K562 (cell line): Measurements from ENCODE around the gene LDB2. TPM values are rescaled to one million over a fixed set of nuclear protein-coding genes. Genes with fewer than 3 reads are reported as not detected.

Experiments used
- ATAC-seq: fragments of 200-7000 bp; cut with Tn5 transposase; 3 replicates; pipeline ENCODE4 v1.9.1; 2020; ENCODE audit warnings: moderate library complexity
- BruUV-seq: library from RNA; stranded (reverse); fragments of 400-500 nt; replicated peaks from 2 replicates; lab custom pipeline; 2021; lab: Mats Ljungman, UMichigan
- CTCF ChIA-PET: fragments of 300-600 bp; formaldehyde crosslinking; extraction: SDS; loops from one replicate; lab custom pipeline; 2021; ENCODE audit warnings: low intra/inter-chr PET ratio; lab: Yijun Ruan, JAX
- POLR2A ChIA-PET: fragments of 300-600, 350-650 bp; sonication (Branson Sonifier 250); formaldehyde crosslinking; extraction: SDS; loops from one replicate; lab custom pipeline; 2021; ENCODE audit warnings: antibody characterized with exemption, inconsistent platforms; lab: Yijun Ruan, JAX
- DNase-seq, 4 experiments: peaks; one replicate each; pipeline versions ENCODE4 v3.0.0 to v3.0.0-alpha.2; 2011 to 2018; ENCODE audit warnings: low spot score in 3 of 4, mixed read lengths in 3 of 4; ENCODE audit errors: extremely low read depth in 1 of 4
- FAIRE-seq: peaks from 2 replicates; lab custom pipeline; 2011; peaks lifted over from hg19 to GRCh38; lab: Jason Lieb, UNC
- H2AFZ ChIP-seq: 2 replicates; pipeline ENCODE4 v1.6.0; 2011; ENCODE audit warnings: low read depth, low read length, control low read depth, inconsistent platforms
- H3K27ac ChIP-seq: fragments of 200-600 bp; 3 replicates; pipeline ENCODE4 v1.8.0; 2011; ENCODE audit warnings: low read depth, mild to moderate bottlenecking, control low read depth, inconsistent platforms, low read length, moderate library complexity, mixed read lengths; ENCODE audit errors: extremely low read depth
- H3K27me3 ChIP-seq, 2 experiments: fragments of 300-600 bp in 1 of 2; 2 replicates in 1 of 2; 3 replicates in 1 of 2; pipeline versions ENCODE4 v1.6.0 to v1.8.0; 2011; ENCODE audit warnings: inconsistent platforms in 2 of 2, low read length in 2 of 2, mild to moderate bottlenecking in 1 of 2, mixed read lengths in 1 of 2, moderate library complexity in 1 of 2; ENCODE audit not compliant: control insufficient read depth in 2 of 2, insufficient read depth in 2 of 2
- H3K36me3 ChIP-seq: fragments of 300-600 bp; 3 replicates; pipeline ENCODE4 v1.8.0; 2011; ENCODE audit warnings: mild to moderate bottlenecking, low read length, inconsistent platforms; ENCODE audit not compliant: control insufficient read depth, insufficient read depth
- H3K4me1 ChIP-seq, 2 experiments: fragments of 200-600 bp in 1 of 2; replicated peaks in 1 of 2; 2 replicates in 1 of 2; 3 replicates in 1 of 2; pipeline versions ENCODE4 v1.5.1 to v1.8.0; 2011; ENCODE audit warnings: inconsistent platforms in 2 of 2, low read length in 2 of 2, mild to moderate bottlenecking in 1 of 2, mixed read lengths in 1 of 2, moderate library complexity in 1 of 2; ENCODE audit not compliant: control insufficient read depth in 2 of 2, insufficient read depth in 2 of 2
- H3K4me2 ChIP-seq: 2 replicates; pipeline ENCODE4 v1.6.1; 2011; ENCODE audit warnings: low read length, control low read depth, inconsistent platforms, mixed read lengths; ENCODE audit not compliant: insufficient read depth
- H3K4me3 ChIP-seq: fragments of 200-600 bp; sonication (generic), shearing (Covaris generic); 2 replicates; pipeline ENCODE4 v1.5.1; 2016; ENCODE audit warnings: control low read depth, inconsistent platforms
- H3K79me2 ChIP-seq: fragments of 200-600 bp; 3 replicates; pipeline ENCODE4 v1.8.0; 2011; ENCODE audit warnings: low read length, inconsistent platforms; ENCODE audit not compliant: control insufficient read depth, insufficient read depth
- H3K9ac ChIP-seq, 2 experiments: 2 replicates each; pipeline versions ENCODE4 v1.6.0 to v1.6.1; 2011; ENCODE audit warnings: low read depth in 2 of 2, low read length in 2 of 2, control low read depth in 1 of 2, inconsistent platforms in 1 of 2, mild to moderate bottlenecking in 1 of 2, mixed read lengths in 1 of 2; ENCODE audit not compliant: insufficient read depth in 1 of 2
- H3K9me1 ChIP-seq: one replicate; pipeline ENCODE4 v1.6.0; 2011; ENCODE audit warnings: inconsistent platforms, mild to moderate bottlenecking, low read length, moderate library complexity; ENCODE audit not compliant: control insufficient read depth, insufficient read depth
- H3K9me3 ChIP-seq: replicated peaks from 2 replicates; pipeline ENCODE4 v1.5.1; 2011; ENCODE audit warnings: low read depth, low read length, inconsistent platforms; ENCODE audit not compliant: control insufficient read depth, insufficient read depth
- H4K20me1 ChIP-seq: replicated peaks from 2 replicates; pipeline ENCODE4 v1.6.1; 2011; ENCODE audit warnings: low read length, inconsistent platforms, mixed read lengths; ENCODE audit not compliant: control insufficient read depth, insufficient read depth
- DACH1 ChIP-seq: fragments of 450-650 bp; IDR thresholded peaks from 2 replicates; pipeline ENCODE4 v1.6.1; 2018; ENCODE audit not compliant: partially characterized antibody
- HSF4 ChIP-seq: fragments of 250-450 bp; sonication (Bioruptor Pico); IDR thresholded peaks from 2 replicates; pipeline ENCODE4 v2.1.2; 2022; ENCODE audit warnings: mild to moderate bottlenecking, moderate library complexity, borderline replicate concordance
- ZNF124 ChIP-seq: sonication (generic); formaldehyde crosslinking; IDR thresholded peaks from 2 replicates; pipeline ENCODE4 v1.8.1; 2022; ENCODE audit warnings: missing genetic modification reagents
- ZNF3 ChIP-seq: fragments of 250-450 bp; sonication (Bioruptor Pico); IDR thresholded peaks from 2 replicates; pipeline ENCODE4 v1.5.0; 2021; ENCODE audit warnings: mild to moderate bottlenecking, moderate library complexity
- WGBS: fragments of 100-300 bp; shearing (Covaris generic); methylation state at CpG from one replicate; pipeline ENCODE4 v1.1.6; 2016; ENCODE audit warnings: low coverage, mixed read lengths; ENCODE audit not compliant: insufficient coverage; ENCODE audit errors: missing lambda C conversion rate; 5-methylcytosine and 5-hydroxymethylcytosine counted together
- in situ Hi-C: fragments of 300-500 bp; cut with MboI; formaldehyde crosslinking; loops from 4 replicates; pipeline ENCODE4 v1.15.0; 2018; ENCODE audit warnings: inconsistent platforms, mixed read lengths
- intact Hi-C: fragments of 100-400 bp; cut with micrococcal nuclease; formaldehyde crosslinking; loops from 2 replicates; pipeline ENCODE4 v1.14.2; 2022
- polyA plus RNA-seq, 8 experiments: library from polyadenylated mRNA; depleted of rRNA in 4 of 8; stranded (reverse) in 5 of 8; unstranded in 3 of 8; fragments of >200 nt; fragmentation: Nextera tagmentation in 2 of 8; fragmentation: Illumina TruSeq in 1 of 8; extraction: Ambion mirVana in 2 of 8; extraction: Trizol in 1 of 8; gene quantifications; 2 replicates each; pipeline versions ENCODE4 v1.2.1 to v1.2.3, GENCODE V29; 2011 to 2014; ENCODE audit warnings: inconsistent platforms in 1 of 8, missing spikeins in 1 of 8
- total RNA-seq, 7 experiments: library from RNA; depleted of rRNA in 6 of 7; stranded (reverse); fragments of >200 nt in 6 of 7; fragmentation: Illumina TruSeq in 2 of 7; extraction: Trizol in 2 of 7; gene quantifications; 2 replicates each; pipeline versions ENCODE4 v1.2.1 to v1.2.3, GENCODE V29; 2011 to 2021; ENCODE audit warnings: low replicate concordance in 1 of 7
- TF ChIP-seq, protein P1 (sequence below), 2 experiments: fragments of 450-650 bp; IDR thresholded peaks; 2 replicates each; pipeline ENCODE4 v1.6.1; 2018; ENCODE audit warnings: mild to moderate bottlenecking in 2 of 2, low read depth in 1 of 2; ENCODE audit not compliant: partially characterized antibody in 2 of 2
- TF ChIP-seq, protein P2 (sequence below): fragments of 250-450 bp; sonication (Bioruptor Pico); IDR thresholded peaks from 2 replicates; pipeline ENCODE4 v1.5.0; 2020; ENCODE audit warnings: mild to moderate bottlenecking, borderline replicate concordance
- TF ChIP-seq, protein P3 (sequence below): fragments of 450-650 bp; IDR thresholded peaks from 2 replicates; pipeline ENCODE4 v1.7.0; 2016; ENCODE audit warnings: borderline replicate concordance

The LDB2 gene
- total and polyA plus RNA-seq, 9 of the 15 experiments (the other 6 are each of a cell fraction or from before 2014, with no cell fraction given), result 0.10 to 0.20 TPM; not detected in 7

DNA sequence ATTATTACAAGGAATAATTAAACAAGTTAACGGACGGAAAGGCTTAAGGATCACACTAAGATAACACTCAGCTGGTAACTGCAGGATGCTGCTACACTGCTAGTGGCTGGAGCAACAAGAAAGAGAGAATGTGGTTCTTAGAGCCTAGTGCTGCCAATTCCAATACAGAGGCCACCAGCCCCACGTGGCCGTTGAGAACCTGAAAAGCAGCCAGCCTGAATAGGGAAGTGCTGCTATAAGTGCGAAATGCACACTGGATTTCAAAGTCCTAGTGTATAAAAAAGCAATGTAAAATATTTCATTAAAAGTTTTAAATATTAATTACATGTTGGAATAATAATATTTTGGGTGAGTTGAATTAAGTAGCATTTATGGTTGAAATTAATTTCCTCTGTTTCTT lies 414.9 kb downstream of the LDB2 start:
- intact Hi-C loops, result no loop called here
- TF ChIP-seq, protein P1, sequence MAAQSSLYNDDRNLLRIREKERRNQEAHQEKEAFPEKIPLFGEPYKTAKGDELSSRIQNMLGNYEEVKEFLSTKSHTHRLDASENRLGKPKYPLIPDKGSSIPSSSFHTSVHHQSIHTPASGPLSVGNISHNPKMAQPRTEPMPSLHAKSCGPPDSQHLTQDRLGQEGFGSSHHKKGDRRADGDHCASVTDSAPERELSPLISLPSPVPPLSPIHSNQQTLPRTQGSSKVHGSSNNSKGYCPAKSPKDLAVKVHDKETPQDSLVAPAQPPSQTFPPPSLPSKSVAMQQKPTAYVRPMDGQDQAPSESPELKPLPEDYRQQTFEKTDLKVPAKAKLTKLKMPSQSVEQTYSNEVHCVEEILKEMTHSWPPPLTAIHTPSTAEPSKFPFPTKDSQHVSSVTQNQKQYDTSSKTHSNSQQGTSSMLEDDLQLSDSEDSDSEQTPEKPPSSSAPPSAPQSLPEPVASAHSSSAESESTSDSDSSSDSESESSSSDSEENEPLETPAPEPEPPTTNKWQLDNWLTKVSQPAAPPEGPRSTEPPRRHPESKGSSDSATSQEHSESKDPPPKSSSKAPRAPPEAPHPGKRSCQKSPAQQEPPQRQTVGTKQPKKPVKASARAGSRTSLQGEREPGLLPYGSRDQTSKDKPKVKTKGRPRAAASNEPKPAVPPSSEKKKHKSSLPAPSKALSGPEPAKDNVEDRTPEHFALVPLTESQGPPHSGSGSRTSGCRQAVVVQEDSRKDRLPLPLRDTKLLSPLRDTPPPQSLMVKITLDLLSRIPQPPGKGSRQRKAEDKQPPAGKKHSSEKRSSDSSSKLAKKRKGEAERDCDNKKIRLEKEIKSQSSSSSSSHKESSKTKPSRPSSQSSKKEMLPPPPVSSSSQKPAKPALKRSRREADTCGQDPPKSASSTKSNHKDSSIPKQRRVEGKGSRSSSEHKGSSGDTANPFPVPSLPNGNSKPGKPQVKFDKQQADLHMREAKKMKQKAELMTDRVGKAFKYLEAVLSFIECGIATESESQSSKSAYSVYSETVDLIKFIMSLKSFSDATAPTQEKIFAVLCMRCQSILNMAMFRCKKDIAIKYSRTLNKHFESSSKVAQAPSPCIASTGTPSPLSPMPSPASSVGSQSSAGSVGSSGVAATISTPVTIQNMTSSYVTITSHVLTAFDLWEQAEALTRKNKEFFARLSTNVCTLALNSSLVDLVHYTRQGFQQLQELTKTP (IDR thresholded peaks at IDR 0.05; ENCODE audit: low read depth in 1 of 2, partially characterized antibody in 2 of 2), result no peak
- TF ChIP-seq HSF4 (no peak), DACH1 (no peak), ZNF124 (CRISPR knock-in tag) (no peak), ZNF3 (no peak)
- TF ChIP-seq, protein P2, sequence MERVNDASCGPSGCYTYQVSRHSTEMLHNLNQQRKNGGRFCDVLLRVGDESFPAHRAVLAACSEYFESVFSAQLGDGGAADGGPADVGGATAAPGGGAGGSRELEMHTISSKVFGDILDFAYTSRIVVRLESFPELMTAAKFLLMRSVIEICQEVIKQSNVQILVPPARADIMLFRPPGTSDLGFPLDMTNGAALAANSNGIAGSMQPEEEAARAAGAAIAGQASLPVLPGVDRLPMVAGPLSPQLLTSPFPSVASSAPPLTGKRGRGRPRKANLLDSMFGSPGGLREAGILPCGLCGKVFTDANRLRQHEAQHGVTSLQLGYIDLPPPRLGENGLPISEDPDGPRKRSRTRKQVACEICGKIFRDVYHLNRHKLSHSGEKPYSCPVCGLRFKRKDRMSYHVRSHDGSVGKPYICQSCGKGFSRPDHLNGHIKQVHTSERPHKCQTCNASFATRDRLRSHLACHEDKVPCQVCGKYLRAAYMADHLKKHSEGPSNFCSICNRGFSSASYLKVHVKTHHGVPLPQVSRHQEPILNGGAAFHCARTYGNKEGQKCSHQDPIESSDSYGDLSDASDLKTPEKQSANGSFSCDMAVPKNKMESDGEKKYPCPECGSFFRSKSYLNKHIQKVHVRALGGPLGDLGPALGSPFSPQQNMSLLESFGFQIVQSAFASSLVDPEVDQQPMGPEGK (CRISPR knock-in tag), result no peak
- TF ChIP-seq, protein P3, sequence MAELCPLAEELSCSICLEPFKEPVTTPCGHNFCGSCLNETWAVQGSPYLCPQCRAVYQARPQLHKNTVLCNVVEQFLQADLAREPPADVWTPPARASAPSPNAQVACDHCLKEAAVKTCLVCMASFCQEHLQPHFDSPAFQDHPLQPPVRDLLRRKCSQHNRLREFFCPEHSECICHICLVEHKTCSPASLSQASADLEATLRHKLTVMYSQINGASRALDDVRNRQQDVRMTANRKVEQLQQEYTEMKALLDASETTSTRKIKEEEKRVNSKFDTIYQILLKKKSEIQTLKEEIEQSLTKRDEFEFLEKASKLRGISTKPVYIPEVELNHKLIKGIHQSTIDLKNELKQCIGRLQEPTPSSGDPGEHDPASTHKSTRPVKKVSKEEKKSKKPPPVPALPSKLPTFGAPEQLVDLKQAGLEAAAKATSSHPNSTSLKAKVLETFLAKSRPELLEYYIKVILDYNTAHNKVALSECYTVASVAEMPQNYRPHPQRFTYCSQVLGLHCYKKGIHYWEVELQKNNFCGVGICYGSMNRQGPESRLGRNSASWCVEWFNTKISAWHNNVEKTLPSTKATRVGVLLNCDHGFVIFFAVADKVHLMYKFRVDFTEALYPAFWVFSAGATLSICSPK, result no peak
- TF ChIP-seq, all 486 proteins: peak for 0
- in situ Hi-C loops, result no loop called here
- ChIA-PET POLR2A (no interaction called here), CTCF (no interaction called here)
- H3K4me3 ChIP-seq, result no peak overlapping the region
- H3K9ac ChIP-seq, result no peak overlapping the region
- H2AFZ ChIP-seq, result no peak overlapping the region
- ATAC-seq (no peak), DNase-seq (no peak), FAIRE-seq (no peak)
- no peaks in the 10 kb centered on the region for H4K20me1 ChIP-seq
- no peaks in the 10 kb centered on the region for H3K36me3 ChIP-seq
- H3K9me3 ChIP-seq, result no peaks in the 10 kb centered on the region
- no peak overlapping the region for H3K27ac ChIP-seq
- no TSS peak for BruUV-seq
- H3K4me1 ChIP-seq, result no peaks in the 10 kb centered on the region
- H3K9me1 ChIP-seq, result no peaks in the 10 kb centered on the region
- 0% methylated on average over 5 of the region's 5 CpGs for WGBS
- H3K27me3 ChIP-seq, result no peaks in the 10 kb centered on the region
- no peaks in the 10 kb centered on the region for H3K79me2 ChIP-seq
- H3K4me2 ChIP-seq, result no peak overlapping the region
